MM.1S (cell line): ENCODE results near the gene HSD17B10.

Experiments
- DNase-seq: peaks from one replicate; pipeline ENCODE4 v3.0.0-alpha.2; 2015
- H2AFZ ChIP-seq: fragments of 300-600 bp; sonication (generic); 2 replicates; pipeline ENCODE4 v1.6.0; 2016; ENCODE audit warnings: antibody characterized with exemption, low read length
- H3F3A ChIP-seq: fragments of 300-600 bp; sonication (generic); 2 replicates; pipeline ENCODE4 v1.6.1; 2016; ENCODE audit warnings: mild to moderate bottlenecking, antibody characterized with exemption, low read length, moderate library complexity, mixed read lengths; ENCODE audit not compliant: insufficient read depth
- H3K27ac ChIP-seq: fragments of 300-600 bp; sonication (generic); 2 replicates; pipeline ENCODE4 v1.5.1; 2016; ENCODE audit warnings: mild to moderate bottlenecking, low read length
- H3K27me3 ChIP-seq: fragments of 300-600 bp; sonication (generic); replicated peaks from 2 replicates; pipeline ENCODE4 v1.6.0; 2016; ENCODE audit warnings: low read length; ENCODE audit not compliant: insufficient read depth
- H3K36me3 ChIP-seq: fragments of 300-600 bp; sonication (generic); replicated peaks from 2 replicates; pipeline ENCODE4 v1.6.1; 2016; ENCODE audit warnings: mild to moderate bottlenecking, low read length, mixed read lengths; ENCODE audit not compliant: insufficient read depth
- H3K4me1 ChIP-seq: fragments of 300-600 bp; sonication (generic); 2 replicates; pipeline ENCODE4 v1.6.1; 2016; ENCODE audit warnings: low read length, mixed read lengths
- H3K4me2 ChIP-seq: fragments of 300-600 bp; sonication (generic); 2 replicates; pipeline ENCODE4 v1.6.0; 2016; ENCODE audit warnings: low read depth, low read length
- H3K4me3 ChIP-seq: fragments of 300-600 bp; sonication (generic); 2 replicates; pipeline ENCODE4 v1.5.1; 2016; ENCODE audit warnings: low read length, mixed read lengths
- H3K79me2 ChIP-seq: fragments of 300-600 bp; sonication (generic); 2 replicates; pipeline ENCODE4 v1.6.1; 2016; ENCODE audit warnings: mixed run types, low read length, mixed read lengths
- H3K9ac ChIP-seq: fragments of 300-600 bp; sonication (generic); 2 replicates; pipeline ENCODE4 v1.6.1; 2016; ENCODE audit warnings: low read length, mixed read lengths
- H3K9me2 ChIP-seq: fragments of 300-600 bp; sonication (generic); replicated peaks from 2 replicates; pipeline ENCODE4 v1.6.1; 2016; ENCODE audit warnings: mild to moderate bottlenecking, low read length, mixed read lengths; ENCODE audit not compliant: insufficient read depth
- H3K9me3 ChIP-seq: fragments of 300-600 bp; sonication (generic); replicated peaks from 2 replicates; pipeline ENCODE4 v1.6.1; 2016; ENCODE audit warnings: mild to moderate bottlenecking, low read length, mixed read lengths; ENCODE audit not compliant: insufficient read depth
- H4K20me1 ChIP-seq: fragments of 300-600 bp; sonication (generic); 2 replicates; pipeline ENCODE4 v1.6.1; 2016; ENCODE audit warnings: mild to moderate bottlenecking, low read length, moderate library complexity, mixed read lengths; ENCODE audit not compliant: insufficient read depth
- EZH2 ChIP-seq: fragments of 300-600 bp; sonication (generic); optimal IDR thresholded peaks from 2 replicates; pipeline ENCODE3; 2017; ENCODE audit warnings: low read depth, mild to moderate bottlenecking, antibody characterized with exemption, low read length, mixed read lengths
- EZH2phosphoT487 ChIP-seq: fragments of 300-600 bp; sonication (generic); IDR thresholded peaks from 2 replicates; pipeline ENCODE4 v1.6.1; 2018; ENCODE audit warnings: antibody characterized with exemption, low read length
- TF ChIP-seq, protein P1 (sequence below): fragments of 300-600 bp; sonication (generic); IDR thresholded peaks from 2 replicates; pipeline ENCODE4 v1.5.1; 2016; ENCODE audit warnings: antibody characterized with exemption, low read length, mixed read lengths

Gene HSD17B10

DNA sequence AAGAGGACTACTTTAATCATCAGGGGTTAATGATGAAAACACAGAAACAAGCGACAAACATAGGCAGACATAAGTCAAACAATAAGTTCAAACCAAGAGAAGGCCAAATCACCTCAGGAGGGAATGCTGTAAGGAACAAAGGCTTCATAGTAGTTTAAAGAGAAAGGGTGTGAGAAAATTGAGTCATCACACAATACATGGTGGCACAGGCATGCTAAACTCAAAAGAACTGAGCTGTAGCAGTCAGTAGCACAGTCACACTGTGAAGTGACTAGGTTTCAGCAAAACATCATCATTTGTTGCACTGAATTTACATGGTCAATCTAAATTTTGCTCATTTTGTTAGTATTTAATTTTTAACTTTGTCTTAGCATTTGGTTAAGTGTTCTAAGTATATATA is 36.0 kb downstream of the HSD17B10 start:
- Histone ChIP-seq H3K4me3 (no peak overlapping the region), H3F3A (no peaks in the 10 kb centered on the region), H3K4me1 (no peaks in the 10 kb centered on the region), H3K9me3 (no peaks in the 10 kb centered on the region), H3K4me2 (no peak overlapping the region), H3K9ac (no peak overlapping the region), H3K27me3 (no peaks in the 10 kb centered on the region), H2AFZ (no peak overlapping the region), H3K79me2 (no peaks in the 10 kb centered on the region), H3K36me3 (0 out of 2 replicates have a peak, but pooled peaks cover 4% of the 10 kb centered on the region), H3K27ac (no peak overlapping the region), H3K9me2 (no peaks in the 10 kb centered on the region), H4K20me1 (no peaks in the 10 kb centered on the region)
- TF ChIP-seq EZH2, result no peak
- TF ChIP-seq, protein P1, sequence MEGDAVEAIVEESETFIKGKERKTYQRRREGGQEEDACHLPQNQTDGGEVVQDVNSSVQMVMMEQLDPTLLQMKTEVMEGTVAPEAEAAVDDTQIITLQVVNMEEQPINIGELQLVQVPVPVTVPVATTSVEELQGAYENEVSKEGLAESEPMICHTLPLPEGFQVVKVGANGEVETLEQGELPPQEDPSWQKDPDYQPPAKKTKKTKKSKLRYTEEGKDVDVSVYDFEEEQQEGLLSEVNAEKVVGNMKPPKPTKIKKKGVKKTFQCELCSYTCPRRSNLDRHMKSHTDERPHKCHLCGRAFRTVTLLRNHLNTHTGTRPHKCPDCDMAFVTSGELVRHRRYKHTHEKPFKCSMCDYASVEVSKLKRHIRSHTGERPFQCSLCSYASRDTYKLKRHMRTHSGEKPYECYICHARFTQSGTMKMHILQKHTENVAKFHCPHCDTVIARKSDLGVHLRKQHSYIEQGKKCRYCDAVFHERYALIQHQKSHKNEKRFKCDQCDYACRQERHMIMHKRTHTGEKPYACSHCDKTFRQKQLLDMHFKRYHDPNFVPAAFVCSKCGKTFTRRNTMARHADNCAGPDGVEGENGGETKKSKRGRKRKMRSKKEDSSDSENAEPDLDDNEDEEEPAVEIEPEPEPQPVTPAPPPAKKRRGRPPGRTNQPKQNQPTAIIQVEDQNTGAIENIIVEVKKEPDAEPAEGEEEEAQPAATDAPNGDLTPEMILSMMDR, result no peak
- TF ChIP-seq EZH2phosphoT487, result no peak
- DNase-seq, result no peak

DNA sequence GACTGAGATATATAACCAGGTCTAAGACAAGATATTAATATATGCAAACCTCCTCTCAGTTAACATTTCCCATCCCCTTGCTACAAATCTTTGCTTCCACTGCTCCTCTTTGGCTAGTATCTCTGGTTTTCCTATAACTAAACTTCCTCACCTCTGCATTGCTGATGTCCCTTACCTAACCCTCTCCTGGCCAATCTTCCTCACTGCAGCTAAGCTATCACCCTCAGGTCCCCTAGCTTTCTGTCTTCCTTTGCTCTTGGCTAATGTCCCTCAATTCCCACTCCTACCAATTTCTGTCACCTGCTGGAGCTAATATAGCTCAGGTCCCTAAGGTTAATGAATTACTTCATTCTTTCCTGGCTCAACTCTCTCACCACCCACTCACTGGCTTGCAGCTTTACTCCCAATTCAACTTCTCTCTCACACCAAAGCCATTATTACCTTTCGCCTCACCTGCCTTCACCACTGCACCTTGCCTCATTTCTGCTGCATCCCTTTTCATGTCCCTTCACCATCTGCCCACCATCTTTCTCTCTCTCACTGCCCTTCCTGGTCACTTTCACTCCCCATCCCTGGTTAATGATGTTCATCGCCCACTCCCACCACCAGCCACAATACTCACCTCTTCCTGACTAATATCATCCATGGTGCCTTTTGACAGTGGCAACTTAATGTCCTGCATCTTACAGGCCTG is 38.4 kb downstream of the HSD17B10 start:
- Histone ChIP-seq H3K4me1 (no peaks in the 10 kb centered on the region), H3K4me2 (no peak overlapping the region), H3K9me2 (no peaks in the 10 kb centered on the region), H3K4me3 (no peak overlapping the region), H3K9ac (no peak overlapping the region), H3K79me2 (no peaks in the 10 kb centered on the region), H2AFZ (no peak overlapping the region), H3K36me3 (no peaks in the 10 kb centered on the region; the same call in 1 of the 2 replicates), H3K27ac (no peak overlapping the region), H3F3A (no peaks in the 10 kb centered on the region), H4K20me1 (no peaks in the 10 kb centered on the region), H3K27me3 (no peaks in the 10 kb centered on the region), H3K9me3 (no peaks in the 10 kb centered on the region)
- TF ChIP-seq, protein P1, result no peak
- TF ChIP-seq EZH2 (no peak), EZH2phosphoT487 (no peak)
- no peak for DNase-seq

DNA sequence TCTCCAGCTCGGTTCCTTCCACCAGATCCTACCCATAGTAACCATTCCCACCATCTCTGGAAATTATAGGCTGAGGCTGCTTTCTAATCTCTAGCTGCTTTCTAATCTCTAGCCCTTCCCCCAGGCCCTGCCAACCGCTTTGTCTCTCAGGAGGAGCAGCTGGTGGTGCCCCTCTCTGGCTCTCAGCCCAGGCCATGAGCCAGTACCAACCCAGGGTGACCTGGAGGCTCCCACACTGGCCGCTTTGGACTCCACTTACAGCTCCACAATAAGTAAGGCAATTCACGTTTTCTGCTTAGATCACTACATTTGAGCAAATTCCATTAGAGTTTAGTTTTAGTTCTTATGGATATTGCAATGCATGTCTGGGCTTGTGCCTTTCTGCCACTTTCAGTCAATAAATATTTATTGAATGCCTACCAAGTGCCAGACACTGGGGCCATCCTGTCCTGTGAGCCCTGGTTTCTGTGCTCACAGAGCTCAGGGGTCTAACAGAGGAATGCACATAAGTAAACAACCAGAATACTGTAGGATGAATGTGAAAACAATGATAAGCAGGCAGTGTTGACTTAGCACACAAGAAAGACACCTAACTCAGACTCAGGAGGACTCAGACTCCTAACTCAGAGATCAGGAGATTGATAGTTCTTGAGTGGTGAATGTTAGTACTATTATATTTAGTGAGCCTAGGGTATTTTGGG is 50.6 kb downstream of the HSD17B10 start:
- Histone ChIP-seq H3K9ac (no peak overlapping the region), H3K9me3 (no peaks in the 10 kb centered on the region), H2AFZ (no peak overlapping the region), H3K4me3 (no peak overlapping the region), H3K79me2 (peaks cover 3% of the 10 kb centered on the region; the same call in 1 of the 2 replicates), H3K4me1 (no peaks in the 10 kb centered on the region), H4K20me1 (no peaks in the 10 kb centered on the region), H3K36me3 (no peaks in the 10 kb centered on the region; the same call in 1 of the 2 replicates), H3K27me3 (no peaks in the 10 kb centered on the region), H3F3A (no peaks in the 10 kb centered on the region), H3K9me2 (no peaks in the 10 kb centered on the region), H3K27ac (no peak overlapping the region), H3K4me2 (no peak overlapping the region)
- DNase-seq, result no peak
- TF ChIP-seq EZH2phosphoT487 (no peak), EZH2 (no peak)
- TF ChIP-seq, protein P1, result no peak
